ENCODE data around the gene CMTM6. TPM values are rescaled to one million over a fixed set of nuclear protein-coding genes. Genes with fewer than 3 reads are reported as not detected.

CMTM6 gene
- total RNA-seq, 1 donor from 2014 or later, result 83.7 TPM

GRCh38 chr3:32460031-32460749 lies 42.5 kb downstream of the CMTM6 start:
- no peak for DNase-seq (ENCODE audit: low read depth)
- no peaks in the 10 kb centered on the region for H3K27me3 ChIP-seq (ENCODE audit: control insufficient read depth, insufficient read depth, low read length)
- TF ChIP-seq CTCF (IDR thresholded peaks at IDR 0.05; ENCODE audit: insufficient read depth, low read length, poor library complexity, severe bottlenecking), result no peak
- H3K36me3 ChIP-seq (ENCODE audit: control insufficient read depth, insufficient read depth, low read length), result no peaks in the 10 kb centered on the region
- no peak overlapping the region for H3K4me3 ChIP-seq (ENCODE audit: low read depth, low read length)

- H3K36me3 ChIP-seq (ENCODE audit: control insufficient read depth, insufficient read depth, low read length), result no peaks in the 10 kb centered on the region
Observed at GRCh38 chr3:32459450-32459849, 43.2 kb downstream of the CMTM6 start.

GRCh38 chr3:32457971-32458471 lies 44.6 kb downstream of the CMTM6 start:
- TF ChIP-seq CTCF (IDR thresholded peaks at IDR 0.05; ENCODE audit: insufficient read depth, low read length, poor library complexity, severe bottlenecking), result no peak
- Histone ChIP-seq H3K27me3 (ENCODE audit: control insufficient read depth, insufficient read depth, low read length) (no peaks in the 10 kb centered on the region), H3K4me3 (ENCODE audit: low read depth, low read length) (no peak overlapping the region), H3K36me3 (ENCODE audit: control insufficient read depth, insufficient read depth, low read length) (no peaks in the 10 kb centered on the region)
- DNase-seq (ENCODE audit: low read depth), result no peak

More at GRCh38 chr3:32459450-32459849, 43.2 kb downstream of the CMTM6 start:
- no peak for DNase-seq (ENCODE audit: low read depth)
- no peak overlapping the region for H3K4me3 ChIP-seq (ENCODE audit: low read depth, low read length)
- H3K27me3 ChIP-seq (ENCODE audit: control insufficient read depth, insufficient read depth, low read length), result no peaks in the 10 kb centered on the region
- TF ChIP-seq CTCF (IDR thresholded peaks at IDR 0.05; ENCODE audit: insufficient read depth, low read length, poor library complexity, severe bottlenecking), result no peak

GRCh38 chr3:32456429-32457130 lies 46.1 kb downstream of the CMTM6 start:
- TF ChIP-seq CTCF (IDR thresholded peaks at IDR 0.05; ENCODE audit: insufficient read depth, low read length, poor library complexity, severe bottlenecking), result no peak
- H3K27me3 ChIP-seq (ENCODE audit: control insufficient read depth, insufficient read depth, low read length), result no peaks in the 10 kb centered on the region
- H3K4me3 ChIP-seq (ENCODE audit: low read depth, low read length), result no peak overlapping the region
- no peak for DNase-seq (ENCODE audit: low read depth)
- H3K36me3 ChIP-seq (ENCODE audit: control insufficient read depth, insufficient read depth, low read length), result peaks cover 1% of the 10 kb centered on the region

GRCh38 chr3:32455609-32456428 lies 46.8 kb downstream of the CMTM6 start:
- Histone ChIP-seq H3K36me3 (ENCODE audit: control insufficient read depth, insufficient read depth, low read length) (peaks cover 1% of the 10 kb centered on the region), H3K4me3 (ENCODE audit: low read depth, low read length) (no peak overlapping the region), H3K27me3 (ENCODE audit: control insufficient read depth, insufficient read depth, low read length) (no peaks in the 10 kb centered on the region)
- no peak for TF ChIP-seq CTCF (IDR thresholded peaks at IDR 0.05; ENCODE audit: insufficient read depth, low read length, poor library complexity, severe bottlenecking)
- DNase-seq (ENCODE audit: low read depth), result no peak
